SH-SY5Y (cell line): ENCODE measurements around the gene SLC1A3.

Experiments used
- GATA2 ChIP-seq: IDR thresholded peaks from 2 replicates; pipeline ENCODE4 v1.6.1; 2011; ENCODE audit warnings: mild to moderate bottlenecking, low read depth, low read length
- GATA3 ChIP-seq: IDR thresholded peaks from 2 replicates; pipeline ENCODE4 v1.6.1; 2011; ENCODE audit warnings: low read depth, mild to moderate bottlenecking, low read length, moderate library complexity

SLC1A3 gene

DNA sequence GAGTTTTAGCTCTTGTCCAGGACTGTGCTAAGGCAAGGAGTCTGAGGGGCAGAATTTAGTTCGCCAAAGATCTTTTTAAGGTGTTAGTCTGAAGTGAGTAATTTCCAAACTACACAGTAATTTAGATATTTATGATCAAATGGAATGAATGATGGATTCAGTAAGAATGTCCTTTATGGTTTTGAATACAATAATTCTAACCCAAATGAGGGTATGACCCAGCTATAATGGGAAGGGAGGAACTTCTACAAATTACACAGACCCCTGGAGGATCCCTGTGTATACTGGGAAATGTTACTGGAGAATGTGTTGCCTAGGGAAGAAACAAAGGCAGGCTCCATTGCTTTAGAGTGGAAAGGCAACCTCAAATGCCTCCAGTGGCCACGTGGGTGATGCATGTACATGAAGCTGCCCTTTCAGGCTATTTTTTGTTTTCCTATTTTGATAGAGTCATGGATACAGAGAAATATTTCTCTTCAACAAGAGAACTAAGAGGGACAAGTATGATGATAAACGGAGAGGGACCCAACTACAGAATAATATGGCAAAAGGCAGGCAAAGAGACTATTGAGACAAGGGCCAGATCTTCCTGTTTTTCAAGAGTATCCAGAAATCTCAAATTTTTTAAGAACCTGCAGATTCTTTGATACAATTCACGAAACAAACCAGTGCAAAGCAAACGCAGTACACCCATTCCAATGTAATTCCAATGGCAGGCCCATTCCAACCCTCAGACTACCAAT, 25.4 kb downstream of the SLC1A3 start:
- TF ChIP-seq GATA3 = no peak
- no peak for TF ChIP-seq GATA2

DNA sequence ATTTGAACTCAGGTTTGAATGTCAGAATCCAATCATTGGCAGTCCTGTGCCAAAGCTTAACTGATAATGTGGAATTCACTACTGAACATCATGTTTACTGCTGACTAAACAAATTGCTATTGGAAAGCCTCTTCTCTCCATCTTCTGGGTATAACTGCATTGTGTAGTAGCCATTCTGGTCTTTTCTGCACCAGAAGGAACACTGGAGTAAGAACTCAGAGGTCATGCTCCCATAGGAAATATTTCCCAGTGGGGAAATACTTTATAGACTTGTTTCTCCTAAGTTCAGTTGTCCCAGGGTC, 25.9 kb downstream of the SLC1A3 start:
- TF ChIP-seq GATA3 (no peak), GATA2 (no peak)

DNA sequence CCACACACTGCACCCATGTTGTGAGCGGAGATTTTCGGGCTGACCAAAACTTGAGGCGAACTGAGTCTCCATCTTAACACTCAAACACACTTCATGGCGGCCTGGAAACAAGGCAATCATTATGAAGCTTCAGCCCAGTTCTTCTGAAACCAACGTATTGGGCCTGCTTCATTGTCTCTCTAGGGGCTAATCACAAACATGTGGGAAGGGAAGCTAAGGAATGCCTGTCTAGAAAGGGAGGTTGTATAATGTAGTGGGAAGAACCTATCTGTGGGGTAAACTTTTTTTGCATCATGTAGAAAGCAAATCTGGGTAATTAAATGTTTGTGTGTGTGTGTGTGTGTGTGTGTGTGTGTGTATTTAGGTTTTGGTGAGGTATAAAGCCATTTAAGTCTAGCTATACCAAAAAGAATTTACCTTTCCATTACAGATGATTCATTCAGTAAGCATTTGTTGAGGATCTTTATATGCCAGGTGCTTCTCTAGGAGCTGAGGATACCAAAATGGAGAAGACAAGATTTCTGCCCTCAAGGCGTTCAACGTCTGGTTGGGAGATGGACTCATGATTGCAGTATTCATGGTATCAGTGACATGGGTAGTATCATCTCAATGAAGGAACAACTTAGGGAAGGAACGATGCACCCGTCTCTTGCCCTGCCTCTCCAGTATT, 29.4 kb downstream of the SLC1A3 start:
- TF ChIP-seq GATA2 (no peak), GATA3 (no peak)

DNA sequence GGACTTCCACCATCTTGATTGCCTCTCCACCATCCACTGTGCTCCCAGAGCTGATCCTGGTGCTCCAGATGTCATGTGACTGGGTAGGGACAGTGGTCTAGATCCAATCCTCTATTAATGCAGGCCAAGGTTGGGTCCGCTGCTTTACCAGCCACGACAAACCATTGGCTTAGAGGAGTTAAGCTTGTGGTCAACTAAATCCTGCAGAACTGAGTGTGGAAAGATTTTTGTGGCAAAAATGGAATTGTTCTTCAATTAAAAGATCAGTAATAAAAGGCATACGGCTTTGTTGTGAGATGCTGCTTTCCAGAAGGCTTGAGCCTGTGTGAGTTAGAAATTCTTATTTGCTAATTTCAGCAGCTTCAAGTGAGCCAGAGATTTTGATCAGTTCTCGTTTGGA, 30.7 kb downstream of the SLC1A3 start:
- TF ChIP-seq GATA2 (no peak), GATA3 (no peak)

DNA sequence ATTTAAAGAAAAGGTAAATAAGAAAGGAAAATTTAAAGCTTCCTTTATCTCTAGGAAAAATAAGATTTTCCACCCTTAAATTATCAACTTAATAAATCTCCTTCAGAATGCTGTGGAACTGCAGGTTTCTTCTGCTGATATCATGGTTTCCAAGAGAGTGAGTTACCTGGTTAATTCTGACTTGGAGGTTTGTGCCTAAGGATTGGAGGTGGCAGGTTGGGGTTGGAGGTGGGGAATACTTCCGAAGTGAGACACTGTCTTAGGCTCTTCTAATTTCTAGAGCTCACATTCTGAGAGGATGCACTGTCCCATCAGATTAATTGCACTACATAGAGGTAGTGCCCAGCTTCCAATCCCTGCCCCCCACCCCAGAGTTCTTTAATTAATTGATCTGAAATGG, 31.1 kb downstream of the SLC1A3 start:
- TF ChIP-seq GATA3 = no peak
- no peak for TF ChIP-seq GATA2

DNA sequence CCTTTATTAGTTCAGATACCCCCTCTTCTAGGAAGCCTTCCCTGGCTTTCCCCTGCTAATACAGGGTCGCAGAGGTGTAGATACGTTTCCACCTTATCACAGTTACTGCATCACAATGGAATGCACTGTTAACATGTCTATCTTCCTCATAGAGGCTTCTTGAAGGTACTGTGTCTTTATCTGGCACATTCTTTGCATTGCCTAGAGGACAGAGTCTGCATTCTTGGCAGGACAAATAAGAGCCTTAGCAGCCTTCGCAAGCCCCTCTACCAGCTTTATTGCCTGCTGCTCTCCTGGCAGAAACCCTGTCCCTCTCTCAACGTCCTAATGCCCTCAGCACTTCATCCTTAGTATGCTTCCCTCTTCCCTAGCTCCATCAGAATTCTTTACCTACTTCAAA, 31.6 kb downstream of the SLC1A3 start:
- no peak for TF ChIP-seq GATA3
- TF ChIP-seq GATA2 = no peak

DNA sequence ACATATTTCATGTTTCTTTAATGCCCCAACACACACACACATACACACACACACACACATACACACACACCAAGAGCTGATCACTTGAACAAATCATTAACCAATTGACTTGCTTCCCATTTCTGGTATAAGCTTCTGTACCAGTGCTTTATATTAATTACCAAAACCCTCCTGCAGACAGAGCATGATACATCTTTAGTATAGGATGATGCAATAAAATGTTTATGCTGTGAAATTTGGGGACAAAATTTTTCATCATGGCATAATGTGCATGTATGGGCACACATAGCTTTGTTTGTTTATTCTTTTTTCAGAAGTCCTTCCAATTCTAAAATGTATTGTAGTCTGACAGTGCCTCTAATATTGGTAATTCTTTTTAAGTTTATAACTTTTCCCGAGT, 34.5 kb downstream of the SLC1A3 start:
- no peak for TF ChIP-seq GATA2
- TF ChIP-seq GATA3 = no peak

DNA sequence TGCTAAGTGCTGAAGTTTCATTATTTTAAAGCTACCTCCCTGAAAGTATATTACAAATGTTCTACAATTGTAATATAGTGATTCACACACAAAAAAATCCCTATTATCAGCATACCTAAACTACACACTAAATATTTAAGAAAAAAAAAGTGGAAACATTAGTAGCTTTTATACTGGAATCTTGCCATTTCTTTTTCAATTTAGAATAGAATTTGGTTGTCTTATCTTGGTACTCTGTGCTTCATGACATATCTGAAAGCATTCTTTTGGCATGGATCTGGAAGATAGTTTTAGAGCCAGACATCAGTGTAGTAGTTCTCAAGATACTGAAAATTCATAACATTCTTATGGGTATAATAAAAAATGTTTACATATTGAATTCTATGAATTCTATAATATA, 35.0 kb downstream of the SLC1A3 start:
- TF ChIP-seq GATA3 (no peak), GATA2 (no peak)

DNA sequence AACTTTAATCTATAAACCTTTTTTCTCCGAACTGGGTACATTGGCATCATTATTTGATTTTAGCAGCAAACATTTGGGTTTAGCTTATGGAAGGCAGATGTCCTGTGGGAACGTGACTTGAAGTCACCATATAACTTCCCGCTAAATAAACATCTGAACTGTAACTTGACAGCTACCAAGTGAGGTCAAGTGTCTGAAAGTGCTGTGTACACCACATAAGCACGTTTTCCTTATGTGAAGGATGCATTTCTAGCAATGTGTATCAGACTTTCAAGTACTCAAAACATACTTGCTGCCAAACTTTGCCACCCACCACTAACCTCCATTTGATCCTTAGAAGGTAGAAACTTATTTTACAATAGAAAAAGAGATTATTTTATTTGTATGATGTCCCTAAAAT, 35.7 kb downstream of the SLC1A3 start:
- TF ChIP-seq GATA3 (no peak), GATA2 (no peak)

DNA sequence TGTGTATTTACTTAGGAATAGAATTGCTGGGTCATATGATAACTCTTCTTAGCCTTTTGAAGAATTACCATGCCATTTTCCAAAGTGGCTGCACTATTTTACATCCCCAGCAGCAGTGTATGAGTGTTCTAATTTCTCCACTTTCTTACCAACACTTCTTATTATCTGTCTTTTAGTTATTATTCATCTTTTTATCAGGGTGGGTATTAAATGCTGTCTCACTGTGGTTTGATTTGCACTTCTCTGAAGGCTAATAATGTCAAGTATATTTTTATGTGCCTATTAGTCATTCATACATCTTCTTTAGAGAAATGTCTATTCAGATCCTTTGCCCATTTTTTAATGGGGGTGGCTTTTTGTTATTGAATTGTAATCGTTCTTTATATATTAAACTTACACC, 36.8 kb downstream of the SLC1A3 start:
- TF ChIP-seq GATA2 (no peak), GATA3 (no peak)

DNA sequence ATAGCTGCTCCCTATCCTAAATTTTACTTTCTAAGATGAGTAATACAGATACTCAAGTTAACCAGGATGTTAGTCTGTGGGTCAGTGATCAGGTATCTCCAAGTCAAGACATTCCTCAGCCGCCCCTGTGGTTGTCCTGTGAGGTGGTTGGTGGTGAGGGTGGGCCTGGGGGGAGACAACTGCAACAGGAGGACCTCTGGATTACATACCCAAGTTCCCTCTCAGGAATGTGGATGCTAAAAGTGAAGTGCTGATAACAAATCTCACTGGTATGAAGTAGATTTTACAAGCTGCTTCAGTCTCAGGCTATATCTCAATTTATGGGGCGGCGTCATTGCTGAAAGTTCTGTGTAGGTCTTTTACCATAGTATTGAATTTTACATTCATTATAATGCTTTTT, 38.3 kb downstream of the SLC1A3 start:
- no peak for TF ChIP-seq GATA3
- TF ChIP-seq GATA2 = no peak

DNA sequence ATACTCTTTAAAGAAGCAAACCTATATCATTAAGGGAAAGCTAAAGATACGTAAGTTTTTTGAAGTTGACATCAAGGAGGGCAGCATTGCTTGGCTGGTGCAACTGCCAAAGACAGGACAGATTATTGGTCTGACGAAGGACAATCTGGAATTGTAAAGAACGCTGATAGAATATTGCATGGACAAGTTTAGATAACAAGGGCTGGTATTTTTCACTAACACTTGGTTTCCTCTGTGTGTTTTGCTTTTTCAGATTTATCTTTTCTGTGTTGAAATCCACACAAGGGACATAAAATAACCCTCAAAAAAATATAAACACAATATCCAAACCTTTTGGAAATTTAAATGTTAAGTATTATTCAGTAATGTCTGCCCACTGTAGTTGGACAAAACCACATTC, 39.7 kb downstream of the SLC1A3 start:
- TF ChIP-seq GATA2 (no peak), GATA3 (no peak)

DNA sequence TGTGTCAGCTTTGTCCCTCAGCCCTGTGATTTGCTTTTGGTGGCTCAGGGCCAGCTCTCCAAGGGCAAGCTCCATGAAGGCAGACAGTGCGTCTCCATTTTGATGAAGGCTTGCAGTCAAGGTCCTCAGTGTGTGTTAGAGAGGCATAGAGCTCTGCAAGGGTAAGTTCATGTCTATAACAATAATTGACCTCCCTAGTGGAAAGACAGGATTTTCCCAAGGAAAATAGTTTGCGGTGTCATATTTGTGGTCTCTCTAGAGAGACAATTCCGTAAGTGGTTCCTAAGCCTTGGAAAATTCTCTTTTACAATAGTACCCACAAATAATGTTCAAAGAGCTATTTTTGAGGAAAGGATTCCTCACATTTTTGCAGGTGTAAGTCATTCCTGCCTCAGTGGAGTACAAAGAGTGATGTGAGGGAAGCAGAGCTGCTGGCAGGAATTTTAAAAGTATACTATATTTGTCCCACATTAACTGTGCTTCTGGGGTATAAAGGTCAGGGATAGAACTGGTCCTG, 40.2 kb downstream of the SLC1A3 start:
- TF ChIP-seq GATA3 (no peak), GATA2 (no peak)

DNA sequence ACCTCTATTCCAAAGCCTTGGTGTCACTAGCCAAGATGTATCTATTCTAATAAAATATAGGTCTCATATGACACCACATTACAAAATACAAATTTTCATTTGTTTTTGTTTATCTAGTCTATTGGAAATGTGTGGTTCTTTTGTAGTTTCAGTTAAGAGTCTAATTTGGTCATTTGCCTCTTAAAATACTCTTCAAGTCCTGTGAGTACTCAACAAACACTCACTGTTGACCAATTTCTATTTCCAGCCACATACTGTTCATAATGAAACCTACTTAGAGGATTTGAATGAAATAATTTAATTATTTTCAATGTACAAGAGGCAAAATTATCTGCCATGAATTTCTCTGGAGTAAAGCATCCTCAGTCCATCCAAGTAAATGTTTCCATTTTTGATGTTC, 40.6 kb downstream of the SLC1A3 start:
- TF ChIP-seq GATA3 (no peak), GATA2 (no peak)

DNA sequence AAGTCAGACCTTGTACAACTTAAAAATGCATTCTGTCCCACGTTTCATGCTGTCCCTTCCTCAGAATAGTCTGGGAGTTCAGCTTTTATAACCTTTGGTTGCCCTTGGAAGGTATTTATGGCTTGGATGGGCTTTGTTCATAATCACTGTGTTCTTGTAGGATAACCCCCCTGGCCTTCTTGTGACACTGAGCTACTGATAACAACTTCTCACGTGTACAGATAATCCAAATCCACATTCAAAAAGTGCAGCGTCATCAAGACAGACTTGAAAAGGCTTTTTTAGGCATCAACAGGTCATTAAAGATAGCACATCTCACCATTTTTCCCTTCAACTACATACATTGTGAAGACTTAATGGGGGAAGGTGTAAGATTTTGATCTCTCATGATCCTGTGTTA, 42.0 kb downstream of the SLC1A3 start:
- no peak for TF ChIP-seq GATA2
